Measurements from ENCODE around the gene POC5. TPM values are rescaled to one million over a fixed set of nuclear protein-coding genes. Genes with fewer than 3 reads are reported as not detected.
A peak's percentile ranks its signal among the peaks of the same experiment; 100 is the strongest.

Gene POC5
- total RNA-seq, 2 donors from 2014 or later: 21.4 to 22.4 TPM

DNA sequence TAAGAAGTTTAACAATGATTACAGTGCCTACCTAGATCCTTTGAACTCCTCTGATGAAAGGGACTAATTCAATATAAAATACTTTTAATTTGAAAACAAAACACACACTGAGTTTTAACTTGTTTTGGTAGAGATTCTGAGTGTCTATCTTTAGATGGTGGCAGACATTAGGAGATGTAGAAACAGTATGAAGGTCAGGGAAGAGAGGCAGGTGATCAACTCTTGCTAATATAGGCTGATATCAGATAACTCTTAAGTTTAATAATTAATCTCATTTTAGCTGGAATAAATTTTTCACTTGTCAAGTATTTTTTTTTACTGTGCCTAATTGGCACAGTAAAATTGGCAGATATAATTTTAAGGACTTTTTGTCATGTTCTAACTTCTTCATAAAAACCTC is 30.8 kb downstream of the POC5 start:
- ATAC-seq (no peak), DNase-seq (ENCODE audit: low spot score) (no peak)
- Mint-ChIP-seq H3K27ac (no peak overlapping the region), H3K4me1 (ENCODE audit: low read depth in 2 of 2) (peaks cover 3 to 6% of the 10 kb centered on the region in 2 donors), H3K36me3 (no peaks in the 10 kb centered on the region), H3K27me3 (no peaks in the 10 kb centered on the region), H3K9me3 (no peaks in the 10 kb centered on the region), H3K4me3 (no peak overlapping the region)

GRCh38 chr5:75685141-75685540 is 32.1 kb downstream of the POC5 start:
- Mint-ChIP-seq H3K9me3 (no peaks in the 10 kb centered on the region), H3K4me1 (ENCODE audit: low read depth in 2 of 2) (no peaks in the 10 kb centered on the region), H3K36me3 (no peaks in the 10 kb centered on the region), H3K27ac (no peak overlapping the region), H3K4me3 (no peak overlapping the region), H3K27me3 (no peaks in the 10 kb centered on the region)
- ATAC-seq (no peak), DNase-seq (ENCODE audit: low spot score) (no peak)

DNA sequence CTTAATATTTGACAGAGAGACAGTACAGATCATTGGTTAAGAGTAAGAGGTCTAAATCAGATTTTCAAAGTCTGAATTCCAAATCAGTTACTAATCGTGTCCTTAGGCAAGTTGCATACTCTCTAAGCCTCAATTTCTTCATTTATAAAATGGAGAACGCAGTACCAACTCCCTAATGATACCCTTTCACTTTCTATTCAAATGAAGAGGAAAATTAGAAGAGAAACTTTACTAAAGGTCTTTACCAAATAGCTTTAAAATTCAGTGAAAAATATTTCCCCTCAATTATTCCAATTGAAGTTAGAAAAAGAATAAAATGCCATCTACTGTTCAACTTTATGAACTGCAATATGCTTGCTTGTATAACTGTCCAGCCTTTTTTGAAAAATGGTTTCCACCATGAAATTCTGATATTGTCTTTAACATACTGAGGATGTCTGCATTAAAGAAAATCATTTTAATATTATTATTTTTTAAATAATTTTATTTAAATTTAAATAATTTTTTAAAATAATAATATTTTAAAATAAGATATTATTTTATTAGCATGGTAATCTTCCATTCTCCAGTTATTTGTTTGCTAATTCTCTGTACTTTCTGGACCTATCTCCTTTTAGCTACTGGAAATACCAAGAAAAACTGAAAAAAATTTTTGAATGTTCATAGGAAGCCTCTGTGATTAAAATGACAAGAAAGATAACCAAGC is 36.0 kb downstream of the POC5 start:
- no peaks in the 10 kb centered on the region for H3K27me3 Mint-ChIP-seq
- no peak overlapping the region for H3K4me3 Mint-ChIP-seq
- H3K9me3 Mint-ChIP-seq: no peaks in the 10 kb centered on the region
- H3K27ac Mint-ChIP-seq: no peak overlapping the region
- peaks cover 7 to 9% of the 10 kb centered on the region in 2 donors for H3K4me1 Mint-ChIP-seq (ENCODE audit: low read depth in 2 of 2)
- H3K36me3 Mint-ChIP-seq: no peaks in the 10 kb centered on the region
- no peak for DNase-seq (ENCODE audit: low spot score)
- no peak for ATAC-seq

DNA sequence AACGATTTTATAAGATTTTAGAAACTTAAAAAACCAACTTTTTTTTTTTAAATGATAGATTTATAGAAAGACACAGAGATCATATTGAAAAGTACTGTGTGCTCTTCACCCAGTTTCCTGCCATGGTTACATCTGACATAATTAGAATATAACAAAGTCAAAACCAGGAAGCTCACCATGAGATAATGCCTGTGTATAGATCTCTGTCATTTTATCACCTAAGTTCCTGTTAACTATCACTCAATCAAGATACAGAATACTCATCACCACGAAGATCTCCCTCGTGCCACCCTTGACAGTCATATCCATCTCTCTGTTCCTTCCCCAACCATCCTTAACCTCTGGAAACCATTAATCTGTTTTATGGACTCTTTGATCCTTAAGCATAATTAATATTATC is 39.1 kb downstream of the POC5 start:
- Mint-ChIP-seq H3K4me1 (ENCODE audit: low read depth in 2 of 2) (peaks cover 7 to 9% of the 10 kb centered on the region in 2 donors), H3K27ac (peak overlapping the region; percentile 55 to 84), H3K36me3 (no peaks in the 10 kb centered on the region), H3K27me3 (no peaks in the 10 kb centered on the region), H3K9me3 (no peaks in the 10 kb centered on the region), H3K4me3 (peak overlapping the region; percentile 63)
- DNase-seq (ENCODE audit: low spot score) (no peak), ATAC-seq (peak; percentile 15 to 71)

- Mint-ChIP-seq H3K27ac (peak overlapping the region; percentile 55 to 84), H3K4me3 (peak overlapping the region; percentile 63), H3K9me3 (no peaks in the 10 kb centered on the region), H3K27me3 (no peaks in the 10 kb centered on the region), H3K4me1 (ENCODE audit: low read depth in 2 of 2) (peaks cover 8 to 11% of the 10 kb centered on the region in 2 donors), H3K36me3 (peaks cover under 1% of the 10 kb centered on the region)
- DNase-seq (ENCODE audit: low spot score) (no peak), ATAC-seq (no peak)
These were observed 39.6 kb downstream of the POC5 start for GRCh38 chr5:75677607-75678006.

DNA sequence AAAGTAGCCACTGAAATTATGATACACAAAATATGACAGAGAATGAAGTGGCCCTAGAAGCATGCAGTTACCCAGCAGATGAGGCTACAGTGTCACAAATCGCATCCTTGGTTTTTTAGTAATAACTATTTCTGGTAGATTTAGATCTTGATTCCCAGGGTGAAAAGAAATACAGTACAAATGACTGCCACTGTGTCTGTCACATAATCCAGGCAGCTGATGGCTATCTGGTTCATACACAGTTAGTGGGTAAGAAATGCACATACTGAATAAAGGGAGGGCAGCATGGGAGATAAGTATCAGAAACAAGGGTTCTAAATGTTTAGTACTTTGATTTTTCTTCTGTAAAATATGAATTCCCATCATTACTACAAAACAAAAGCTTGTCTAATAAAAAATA is 41.5 kb downstream of the POC5 start:
- no peaks in the 10 kb centered on the region for H3K9me3 Mint-ChIP-seq
- DNase-seq (ENCODE audit: low spot score): no peak
- no peaks in the 10 kb centered on the region for H3K27me3 Mint-ChIP-seq
- ATAC-seq: no peak
- no peak overlapping the region for H3K27ac Mint-ChIP-seq
- H3K4me3 Mint-ChIP-seq: no peak overlapping the region
- H3K36me3 Mint-ChIP-seq: peaks cover 7% of the 10 kb centered on the region
- H3K4me1 Mint-ChIP-seq (ENCODE audit: low read depth in 2 of 2): peaks cover 19 to 23% of the 10 kb centered on the region in 2 donors

DNA sequence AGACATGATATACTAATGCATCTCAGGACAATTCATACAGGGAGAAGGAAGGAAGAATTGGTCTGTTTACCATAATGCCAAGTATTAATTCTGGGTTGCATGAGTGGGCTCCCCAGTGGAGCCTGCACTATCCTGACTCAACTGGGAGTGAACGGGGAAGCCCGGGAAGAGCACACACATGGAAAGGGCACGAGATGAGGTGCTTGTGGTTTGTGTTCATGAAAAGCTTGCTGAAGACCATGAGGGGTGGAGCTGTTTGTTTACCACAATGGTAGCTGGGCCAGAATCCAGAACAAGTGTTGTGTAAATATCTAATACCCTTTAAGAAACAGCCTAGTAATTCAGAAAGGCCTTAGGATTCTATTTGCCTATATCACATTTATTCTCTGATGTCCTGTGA is 44.6 kb downstream of the POC5 start:
- peak overlapping the region in 1 of 2 donors; percentile 60 for H3K27ac Mint-ChIP-seq
- no peaks in the 10 kb centered on the region for H3K27me3 Mint-ChIP-seq
- ATAC-seq: no peak
- H3K4me3 Mint-ChIP-seq: no peak overlapping the region
- H3K9me3 Mint-ChIP-seq: no peaks in the 10 kb centered on the region
- H3K36me3 Mint-ChIP-seq: peaks cover 7% of the 10 kb centered on the region
- no peak for DNase-seq (ENCODE audit: low spot score)
- H3K4me1 Mint-ChIP-seq (ENCODE audit: low read depth in 2 of 2): peaks cover 32 to 42% of the 10 kb centered on the region in 2 donors

- no peaks in the 10 kb centered on the region for H3K9me3 Mint-ChIP-seq
- no peak for DNase-seq (ENCODE audit: low spot score)
- no peak overlapping the region for H3K4me3 Mint-ChIP-seq
- H3K27ac Mint-ChIP-seq: peak overlapping the region; percentile 12 to 95
- H3K36me3 Mint-ChIP-seq: peaks cover 7% of the 10 kb centered on the region
- no peaks in the 10 kb centered on the region for H3K27me3 Mint-ChIP-seq
- H3K4me1 Mint-ChIP-seq (ENCODE audit: low read depth in 2 of 2): peaks cover 34 to 42% of the 10 kb centered on the region in 2 donors
- no peak for ATAC-seq
These were observed 45.7 kb downstream of the POC5 start for GRCh38 chr5:75671506-75671905.

GRCh38 chr5:75670577-75670976 is 46.7 kb downstream of the POC5 start:
- peaks cover 34 to 42% of the 10 kb centered on the region in 2 donors for H3K4me1 Mint-ChIP-seq (ENCODE audit: low read depth in 2 of 2)
- H3K4me3 Mint-ChIP-seq: no peak overlapping the region
- peak overlapping the region; percentile 93 to 95 for H3K27ac Mint-ChIP-seq
- H3K9me3 Mint-ChIP-seq: no peaks in the 10 kb centered on the region
- no peaks in the 10 kb centered on the region for H3K27me3 Mint-ChIP-seq
- peaks cover 7% of the 10 kb centered on the region for H3K36me3 Mint-ChIP-seq
- ATAC-seq (no peak), DNase-seq (ENCODE audit: low spot score) (no peak)

DNA sequence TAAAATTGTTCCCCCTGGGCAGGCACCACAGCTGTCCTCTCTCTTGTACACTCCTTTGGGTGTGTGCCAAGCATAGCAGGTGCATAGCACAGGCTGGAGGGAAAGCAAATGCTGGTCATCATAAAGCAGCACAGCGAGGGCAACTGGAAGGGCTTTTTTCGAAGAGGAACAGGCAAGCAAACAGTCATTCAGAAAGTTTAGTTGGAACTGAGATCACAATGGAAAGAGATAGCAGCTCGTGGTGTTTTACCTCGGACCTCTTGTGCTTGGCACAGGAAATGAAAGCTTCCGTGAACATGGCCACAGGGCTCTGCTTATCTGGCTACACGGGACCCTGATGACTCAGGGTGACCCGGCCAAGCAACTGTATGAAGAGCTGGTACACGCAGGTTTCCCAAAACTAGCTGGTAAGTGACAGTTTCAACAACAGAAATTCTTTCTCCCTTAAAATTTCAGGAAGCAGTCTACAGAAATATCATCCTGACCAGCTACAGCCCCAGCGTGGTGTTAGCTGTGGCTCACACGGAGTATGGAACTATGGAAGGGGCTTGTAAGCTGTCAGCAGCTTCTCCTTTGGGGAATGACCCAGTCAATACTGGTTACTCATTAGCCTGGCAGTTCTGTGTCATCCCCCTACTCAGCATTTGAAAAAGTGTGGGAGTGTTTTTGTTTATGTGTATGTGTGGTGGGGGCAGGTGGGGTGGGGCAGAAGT is 48.1 kb downstream of the POC5 start:
- Mint-ChIP-seq H3K36me3 (peaks cover 7% of the 10 kb centered on the region), H3K27me3 (no peaks in the 10 kb centered on the region), H3K27ac (peak overlapping the region; percentile 93 to 95), H3K4me1 (ENCODE audit: low read depth in 2 of 2) (peaks cover 34 to 42% of the 10 kb centered on the region in 2 donors), H3K4me3 (peak overlapping the region; percentile 93), H3K9me3 (no peaks in the 10 kb centered on the region)
- ATAC-seq (peak; percentile 98 to 99), DNase-seq (ENCODE audit: low spot score) (peak; percentile 82)

GRCh38 chr5:75668445-75668844 is 48.8 kb downstream of the POC5 start:
- no peaks in the 10 kb centered on the region for H3K9me3 Mint-ChIP-seq
- no peak for DNase-seq (ENCODE audit: low spot score)
- H3K4me3 Mint-ChIP-seq: peak overlapping the region; percentile 93
- peak overlapping the region; percentile 93 to 95 for H3K27ac Mint-ChIP-seq
- peaks cover 7% of the 10 kb centered on the region for H3K36me3 Mint-ChIP-seq
- peaks cover 34 to 42% of the 10 kb centered on the region in 2 donors for H3K4me1 Mint-ChIP-seq (ENCODE audit: low read depth in 2 of 2)
- no peaks in the 10 kb centered on the region for H3K27me3 Mint-ChIP-seq
- ATAC-seq: no peak

DNA sequence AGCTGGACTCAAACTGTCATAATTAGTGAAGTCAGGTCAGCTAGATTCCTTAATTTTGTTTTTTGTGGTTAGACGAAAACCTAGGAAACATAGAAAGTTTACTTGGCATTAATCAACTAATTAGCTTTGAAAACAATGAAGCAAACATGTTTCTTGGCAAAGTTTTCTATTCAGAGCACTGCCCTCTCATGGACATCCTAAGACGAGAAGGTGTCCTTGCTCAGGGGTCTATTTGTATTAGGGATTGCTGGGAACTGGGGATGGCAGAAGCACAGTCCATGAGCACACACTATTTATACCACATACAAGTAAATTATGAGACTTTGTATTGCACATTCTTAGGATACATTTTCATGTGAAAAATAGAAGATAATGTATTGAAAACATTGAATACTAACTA is 49.7 kb downstream of the POC5 start:
- H3K36me3 Mint-ChIP-seq: peaks cover 6% of the 10 kb centered on the region

GRCh38 chr5:75666801-75667200 is 50.4 kb downstream of the POC5 start:
- ATAC-seq: no peak
- H3K4me1 Mint-ChIP-seq (ENCODE audit: low read depth in 2 of 2): peaks cover 28 to 34% of the 10 kb centered on the region in 2 donors
- no peak overlapping the region for H3K4me3 Mint-ChIP-seq
- no peak for DNase-seq (ENCODE audit: low spot score)
- H3K36me3 Mint-ChIP-seq: no peaks in the 10 kb centered on the region
- no peaks in the 10 kb centered on the region for H3K9me3 Mint-ChIP-seq
- peak overlapping the region; percentile 33 to 45 for H3K27ac Mint-ChIP-seq
- H3K27me3 Mint-ChIP-seq: no peaks in the 10 kb centered on the region

More for the DNA sequence above, 49.7 kb downstream of the POC5 start:
- Mint-ChIP-seq H3K9me3 (no peaks in the 10 kb centered on the region), H3K4me3 (no peak overlapping the region), H3K27me3 (no peaks in the 10 kb centered on the region), H3K27ac (peak overlapping the region; percentile 33 to 45), H3K4me1 (ENCODE audit: low read depth in 2 of 2) (peaks cover 33 to 40% of the 10 kb centered on the region in 2 donors)
- DNase-seq (ENCODE audit: low spot score): no peak
- no peak for ATAC-seq

GRCh38 chr5:75664979-75665378 is 52.3 kb downstream of the POC5 start:
- DNase-seq (ENCODE audit: low spot score) (no peak), ATAC-seq (no peak)
- no peaks in the 10 kb centered on the region for H3K36me3 Mint-ChIP-seq
- no peak overlapping the region for H3K4me3 Mint-ChIP-seq
- peaks cover 23 to 26% of the 10 kb centered on the region in 2 donors for H3K4me1 Mint-ChIP-seq (ENCODE audit: low read depth in 2 of 2)
- no peaks in the 10 kb centered on the region for H3K9me3 Mint-ChIP-seq
- H3K27me3 Mint-ChIP-seq: no peaks in the 10 kb centered on the region
- no peak overlapping the region for H3K27ac Mint-ChIP-seq
